IMR-90 (cell line): ENCODE data around the gene UCKL1. TPM values are rescaled to one million over a fixed set of nuclear protein-coding genes. Genes with fewer than 3 reads are reported as not detected.

Source experiments
- ATAC-seq: fragments of 200-7000 bp; cut with Tn5 transposase; 2 replicates; pipeline ENCODE4 v1.9.1; 2020; ENCODE audit warnings: low read depth, mild to moderate bottlenecking, moderate library complexity
- BruUV-seq: library from RNA; stranded (reverse); fragments of 400-500 nt; replicated peaks from 2 replicates; lab custom pipeline; 2021; lab: Mats Ljungman, UMichigan
- CTCF ChIA-PET: fragments of 300-600 bp; formaldehyde crosslinking; extraction: SDS; loops from one replicate; lab custom pipeline; 2021; ENCODE audit warnings: antibody characterized with exemption; lab: Yijun Ruan, JAX
- POLR2A ChIA-PET: fragments of 300-600 bp; sonication (Branson Sonifier 250); formaldehyde crosslinking; loops from one replicate; lab custom pipeline; 2022; ENCODE audit warnings: antibody characterized with exemption; ENCODE audit not compliant: unreplicated experiment; lab: Charles Lee
- DNase-seq: peaks from one replicate; pipeline ENCODE4 v3.0.0; 2013
- H2AFZ ChIP-seq: replicated peaks from 2 replicates; pipeline ENCODE3; 2013; ENCODE audit warnings: low read length, mild to moderate bottlenecking; ENCODE audit not compliant: poor library complexity
- H2AK5ac ChIP-seq: 2 replicates; pipeline ENCODE4 v1.6.1; 2013; ENCODE audit warnings: low read depth, low read length, inconsistent platforms
- H2AK9ac ChIP-seq: replicated peaks from 2 replicates; pipeline ENCODE3; 2013; ENCODE audit warnings: mild to moderate bottlenecking, low read depth, low read length, moderate library complexity; ENCODE audit not compliant: poor library complexity
- H2BK120ac ChIP-seq: 2 replicates; pipeline ENCODE4 v1.6.1; 2013; ENCODE audit warnings: low read depth, low read length, inconsistent platforms
- H2BK15ac ChIP-seq: 3 replicates; pipeline ENCODE4 v1.6.1; 2013; ENCODE audit warnings: low read depth, low read length, inconsistent platforms
- H2BK20ac ChIP-seq: 2 replicates; pipeline ENCODE4 v1.6.1; 2013; ENCODE audit warnings: low read depth, mild to moderate bottlenecking, inconsistent platforms, low read length, moderate library complexity
- H2BK5ac ChIP-seq: 2 replicates; pipeline ENCODE4 v1.6.1; 2013; ENCODE audit warnings: mild to moderate bottlenecking, low read depth, low read length, inconsistent platforms; ENCODE audit not compliant: poor library complexity, severe bottlenecking
- H3K14ac ChIP-seq: replicated peaks from 2 replicates; pipeline ENCODE4 v1.6.1; 2013; ENCODE audit warnings: low read depth, low read length, inconsistent platforms
- H3K18ac ChIP-seq: 2 replicates; pipeline ENCODE4 v1.6.1; 2013; ENCODE audit warnings: low read depth, low read length, control low read depth
- H3K23ac ChIP-seq: 2 replicates; pipeline ENCODE4 v1.6.1; 2013; ENCODE audit warnings: low read depth, low read length, inconsistent platforms
- H3K27ac ChIP-seq: 2 replicates; pipeline ENCODE4 v1.5.1; 2013; ENCODE audit warnings: mild to moderate bottlenecking, control low read depth, low read length; ENCODE audit not compliant: insufficient read depth
- H3K27me3 ChIP-seq: 2 replicates; pipeline ENCODE4 v1.6.1; 2013; ENCODE audit warnings: low read length; ENCODE audit not compliant: control insufficient read depth, insufficient read depth
- H3K36me3 ChIP-seq: 2 replicates; pipeline ENCODE4 v1.6.1; 2013; ENCODE audit warnings: low read length, mixed read lengths; ENCODE audit not compliant: control insufficient read depth, insufficient read depth
- H3K4ac ChIP-seq: 2 replicates; pipeline ENCODE4 v1.6.1; 2013; ENCODE audit warnings: low read depth, low read length, inconsistent platforms
- H3K4me1 ChIP-seq: 2 replicates; pipeline ENCODE4 v1.6.1; 2013; ENCODE audit warnings: low read length, mixed read lengths; ENCODE audit not compliant: control insufficient read depth, insufficient read depth
- H3K4me2 ChIP-seq: 2 replicates; pipeline ENCODE4 v1.6.1; 2013; ENCODE audit warnings: low read depth, mild to moderate bottlenecking, control low read depth, low read length, moderate library complexity
- H3K4me3 ChIP-seq: 2 replicates; pipeline ENCODE4 v1.5.1; 2013; ENCODE audit warnings: low read depth, mild to moderate bottlenecking, control low read depth, low read length, moderate library complexity; ENCODE audit not compliant: insufficient read depth
- H3K56ac ChIP-seq: 2 replicates; pipeline ENCODE4 v1.6.1; 2013; ENCODE audit warnings: low read length, inconsistent platforms; ENCODE audit not compliant: insufficient read depth; ENCODE audit errors: extremely low read depth
- H3K79me1 ChIP-seq, 2 experiments: 2 replicates each; pipeline ENCODE4 v1.6.1; 2013; ENCODE audit warnings: low read length in 2 of 2, inconsistent platforms in 1 of 2, low read depth in 1 of 2
- H3K9ac ChIP-seq: 2 replicates; pipeline ENCODE4 v1.6.1; 2013; ENCODE audit warnings: low read depth, low read length, control low read depth
- H3K9me1 ChIP-seq: 2 replicates; pipeline ENCODE4 v1.6.1; 2013; ENCODE audit warnings: low read length, inconsistent platforms; ENCODE audit not compliant: insufficient read depth
- H3K9me3 ChIP-seq: 2 replicates; pipeline ENCODE4 v1.6.1; 2013; ENCODE audit warnings: low read length; ENCODE audit not compliant: control insufficient read depth, insufficient read depth
- H4K20me1 ChIP-seq: 2 replicates; pipeline ENCODE4 v1.6.1; 2013; ENCODE audit warnings: low read length, inconsistent platforms; ENCODE audit not compliant: insufficient read depth
- H4K5ac ChIP-seq: 2 replicates; pipeline ENCODE4 v1.6.1; 2013; ENCODE audit warnings: mild to moderate bottlenecking, low read depth, low read length, control low read depth
- H4K8ac ChIP-seq, 2 experiments: 2 replicates each; pipeline ENCODE4 v1.6.1; 2013; ENCODE audit warnings: low read depth in 2 of 2, low read length in 2 of 2, control low read depth in 1 of 2, inconsistent platforms in 1 of 2
- H4K91ac ChIP-seq: 2 replicates; pipeline ENCODE4 v1.6.1; 2013; ENCODE audit warnings: low read depth, low read length, inconsistent platforms; ENCODE audit not compliant: insufficient read depth
- USF2 ChIP-seq: fragments of 150-350 bp; IDR thresholded peaks from 2 replicates; pipeline ENCODE4 v1.6.1; 2017; ENCODE audit warnings: mild to moderate bottlenecking, antibody characterized with exemption, low read length, low read depth
- WGBS, 2 experiments: methylation state at CpG; one replicate each; pipeline versions ENCODE4 v1.1.5 to v1.1.7; 2013; ENCODE audit warnings: missing lambda C conversion rate in 2 of 2; ENCODE audit not compliant: insufficient read length in 1 of 2; ENCODE audit errors: extremely low coverage in 2 of 2; 5-methylcytosine and 5-hydroxymethylcytosine counted together
- dilution Hi-C: fragments of 300-500 bp; cut with HindIII; formaldehyde crosslinking; loops from one replicate; pipeline ENCODE4 v1.14.3; 2018; ENCODE audit warnings: low sequenced_read_pairs; ENCODE audit not compliant: unreplicated experiment
- in situ Hi-C: fragments of 300-500 bp; cut with MboI; formaldehyde crosslinking; loops from 3 replicates; pipeline ENCODE4 v1.14.3; 2019; ENCODE audit warnings: low sequenced_read_pairs, inconsistent platforms, mixed read lengths
- intact Hi-C: fragments of 100-400 bp; cut with micrococcal nuclease; formaldehyde crosslinking; loops from 2 replicates; pipeline ENCODE4 v1.10.0; 2022
- polyA plus RNA-seq, 3 experiments: library from polyadenylated mRNA; depleted of rRNA; stranded (reverse); fragments of >200 nt; gene quantifications; 2 replicates each; pipeline ENCODE4 v1.2.3, GENCODE V29; 2012; ENCODE audit warnings: low replicate concordance in 1 of 3
- total RNA-seq: library from RNA; depleted of rRNA; stranded (reverse); fragments of >200 nt; gene quantifications from 2 replicates; pipeline ENCODE4 v1.2.3, GENCODE V29; 2012

UCKL1 gene
- total and polyA plus RNA-seq, 2 of the 4 experiments (the other 2 are of a cell fraction) = 16.7 to 54.7 TPM

GRCh38 chr20:63952210-63952535 is 4.0 kb downstream of the UCKL1 start:
- Histone ChIP-seq H4K8ac (no peak overlapping the region), H3K4ac (no peak overlapping the region), H2BK120ac (no peak overlapping the region), H2BK20ac (no peak overlapping the region), H4K5ac (no peak overlapping the region), H3K9me1 (peaks cover 32% of the 10 kb centered on the region), H3K4me1 (peaks cover 42% of the 10 kb centered on the region), H2AK9ac (peak overlapping the region; percentile 50), H3K56ac (no peak overlapping the region), H3K79me1 (peaks cover 11 to 79% of the 10 kb centered on the region in 2 experiments; a peak in 2 of 4 replicates), H3K9ac (no peak overlapping the region), H4K91ac (no peak overlapping the region), H3K18ac (no peak overlapping the region), H2AFZ (no peak overlapping the region), H3K27ac (no peak overlapping the region), H4K20me1 (peaks cover 73% of the 10 kb centered on the region), H2BK5ac (no peak overlapping the region), H2BK15ac (no peak overlapping the region), H3K14ac (no peak overlapping the region), H3K36me3 (peaks cover 3% of the 10 kb centered on the region; the same call in 1 of the 2 replicates), H3K9me3 (no peaks in the 10 kb centered on the region), H3K27me3 (no peaks in the 10 kb centered on the region), H3K4me2 (no peak overlapping the region), H3K23ac (no peak overlapping the region), H3K4me3 (no peak overlapping the region), H2AK5ac (no peak overlapping the region)
- TF ChIP-seq USF2 = no peak
- ATAC-seq = no peak
- intact Hi-C loops = no loop called here
- dilution Hi-C loops = no loop called here
- 86% methylated on average over 14 of the region's 15 CpGs; no CpG with 5 or more reads in 1 of the 2 experiments for WGBS, 2 experiments
- BruUV-seq = no TSS peak
- in situ Hi-C loops = no loop called here
- no peak for DNase-seq
- ChIA-PET POLR2A (no interaction called here), CTCF (no interaction called here)
